GM12878 (cell line): ENCODE measurements around the gene ATP5F1D. TPM values are rescaled to one million over a fixed set of nuclear protein-coding genes. Genes with fewer than 3 reads are reported as not detected.

ENCODE experiments used
- ATAC-seq: fragments of 200-7000 bp; cut with Tn5 transposase; 3 replicates; pipeline ENCODE4 v1.9.1; 2020; ENCODE audit warnings: mild to moderate bottlenecking, moderate library complexity
- BruUV-seq: library from RNA; stranded (reverse); fragments of 400-500 nt; replicated peaks from 2 replicates; lab custom pipeline; 2021; lab: Mats Ljungman, UMichigan
- CTCF ChIA-PET: fragments of 300-600 bp; sonication (Branson Sonifier 250); formaldehyde crosslinking; extraction: SDS; loops from one replicate; lab custom pipeline; 2021; ENCODE audit warnings: inconsistent platforms; lab: Yijun Ruan, JAX
- POLR2A ChIA-PET: fragments of 350-600 bp; formaldehyde crosslinking; extraction: SDS; loops from one replicate; lab custom pipeline; 2021; ENCODE audit warnings: inconsistent platforms; lab: Charles Lee
- RAD21 ChIA-PET: fragments of 300-600 bp; sonication (Branson Sonifier 250); formaldehyde crosslinking; loops from one replicate; lab custom pipeline; 2023; ENCODE audit warnings: antibody characterized with exemption; ENCODE audit not compliant: unreplicated experiment; lab: Charles Lee
- SMC1A ChIA-PET: fragments of 300-600 bp; sonication (Branson Sonifier 250); formaldehyde crosslinking; loops from one replicate; lab custom pipeline; 2023; ENCODE audit not compliant: unreplicated experiment, uncharacterized antibody; lab: Charles Lee
- DNase-seq: peaks from one replicate; pipeline ENCODE4 v3.0.0-alpha.2; 2011; ENCODE audit warnings: low read depth, low spot score
- FAIRE-seq: peaks from 3 replicates; lab custom pipeline; 2011; peaks lifted over from hg19 to GRCh38; lab: Jason Lieb, UNC
- H2AFZ ChIP-seq: 2 replicates; pipeline ENCODE4 v1.6.0; 2011; ENCODE audit warnings: low read depth, low read length, control low read depth; ENCODE audit not compliant: control insufficient read depth
- H3K27ac ChIP-seq: 2 replicates; pipeline ENCODE4 v1.5.1; 2011; ENCODE audit warnings: control low read depth; ENCODE audit not compliant: control insufficient read depth, insufficient read depth
- H3K27me3 ChIP-seq, 2 experiments: replicated peaks in 1 of 2; 2 replicates each; pipeline versions ENCODE4 v1.6.0 to v1.6.1; 2011; ENCODE audit warnings: low read length in 1 of 2; ENCODE audit not compliant: control insufficient read depth in 2 of 2, insufficient read depth in 2 of 2
- H3K36me3 ChIP-seq, 2 experiments: 2 replicates each; pipeline ENCODE4 v1.5.1; 2011; ENCODE audit warnings: low read length in 1 of 2; ENCODE audit not compliant: control insufficient read depth in 2 of 2, insufficient read depth in 2 of 2
- H3K4me1 ChIP-seq: 2 replicates; pipeline ENCODE4 v1.6.1; 2011; ENCODE audit warnings: mild to moderate bottlenecking, low read length, moderate library complexity, mixed read lengths; ENCODE audit not compliant: control insufficient read depth, insufficient read depth
- H3K4me2 ChIP-seq: 2 replicates; pipeline ENCODE4 v1.6.0; 2011; ENCODE audit warnings: control low read depth; ENCODE audit not compliant: control insufficient read depth, insufficient read depth
- H3K4me3 ChIP-seq: fragments of 200-600 bp; sonication (generic); 2 replicates; pipeline ENCODE4 v1.5.1; 2016
- H3K79me2 ChIP-seq: 2 replicates; pipeline ENCODE4 v1.6.0; 2011; ENCODE audit warnings: low read length; ENCODE audit not compliant: control insufficient read depth, insufficient read depth
- H3K9ac ChIP-seq: 2 replicates; pipeline ENCODE4 v1.8.0; 2011; ENCODE audit warnings: low read length, control low read depth, mixed read lengths; ENCODE audit not compliant: control insufficient read depth, insufficient read depth
- H3K9me3 ChIP-seq: replicated peaks from 3 replicates; pipeline ENCODE4 v1.5.1; 2011; ENCODE audit warnings: mild to moderate bottlenecking, low read length; ENCODE audit not compliant: control insufficient read depth, insufficient read depth
- H4K20me1 ChIP-seq: 2 replicates; pipeline ENCODE4 v1.6.0; 2011; ENCODE audit not compliant: control insufficient read depth, insufficient read depth
- BCL11A ChIP-seq: IDR thresholded peaks from 2 replicates; pipeline ENCODE4 v1.6.1; 2011; ENCODE audit warnings: low read depth, low read length
- CREM ChIP-seq: IDR thresholded peaks from 2 replicates; pipeline ENCODE4 v1.6.1; 2014; ENCODE audit warnings: antibody characterized with exemption, low read depth
- IKZF1 ChIP-seq: fragments of 450-650 bp; conservative IDR thresholded peaks from 2 replicates; pipeline ENCODE4 v1.6.1; 2017; ENCODE audit warnings: antibody characterized with exemption, mild to moderate bottlenecking
- KDM1A ChIP-seq: fragments of 200-600 bp; sonication (generic); IDR thresholded peaks from 2 replicates; pipeline ENCODE4 v1.6.1; 2016; ENCODE audit warnings: borderline replicate concordance
- MXI1 ChIP-seq: fragments of 150-350 bp; IDR thresholded peaks from 2 replicates; pipeline ENCODE4 v1.6.1; 2011; ENCODE audit warnings: low read depth, mild to moderate bottlenecking, inconsistent platforms, low read length, improper control_type of control experiment
- NFXL1 ChIP-seq: fragments of 450-650 bp; IDR thresholded peaks from 2 replicates; pipeline ENCODE4 v1.6.1; 2017; ENCODE audit warnings: antibody characterized with exemption, mild to moderate bottlenecking, borderline replicate concordance
- POU2F2 ChIP-seq: IDR thresholded peaks from 3 replicates; pipeline ENCODE4 v1.6.1; 2011; ENCODE audit warnings: low read depth, mild to moderate bottlenecking, low read length, borderline replicate concordance
- USF1 ChIP-seq: IDR thresholded peaks from 2 replicates; pipeline ENCODE4 v1.6.1; 2011; ENCODE audit warnings: borderline replicate concordance, low read depth, mild to moderate bottlenecking, moderate library complexity, mixed read lengths, low read length; ENCODE audit not compliant: insufficient read depth; ENCODE audit errors: extremely low read length
- WGBS: methylation state at CpG from one replicate; pipeline ENCODE4 v1.1.6; 2016; ENCODE audit warnings: low lambda C conversion rate; ENCODE audit not compliant: insufficient replicate concordance, insufficient coverage; ENCODE audit errors: missing lambda C conversion rate; 5-methylcytosine and 5-hydroxymethylcytosine counted together
- in situ Hi-C: fragments of 300-500 bp; cut with MboI; formaldehyde crosslinking; loops from 9 replicates; pipeline ENCODE4 v1.14.3; 2018; ENCODE audit warnings: mixed read lengths
- intact Hi-C: fragments of 100-400 bp; cut with micrococcal nuclease; formaldehyde crosslinking; loops from one replicate; pipeline ENCODE4 v1.14.2; 2022; ENCODE audit not compliant: unreplicated experiment
- polyA plus RNA-seq, 11 experiments: library from polyadenylated mRNA; depleted of rRNA in 4 of 11; unstranded in 6 of 11; stranded (reverse) in 5 of 11; fragments of >200 nt; fragmentation: Nextera tagmentation in 4 of 11; fragmentation: Illumina TruSeq in 1 of 11; extraction: Ambion mirVana in 4 of 11; extraction: Trizol in 1 of 11; gene quantifications; 1 replicate in 1 of 11; 2 replicates in 10 of 11; pipeline versions ENCODE4 v1.2.1 to v1.2.3, GENCODE V29; 2011 to 2016; ENCODE audit warnings: inconsistent platforms in 2 of 11, missing spikeins in 2 of 11, low read depth in 1 of 11
- total RNA-seq, 4 experiments: library from RNA; depleted of rRNA in 3 of 4; stranded (reverse); fragments of >200 nt in 3 of 4; fragmentation: Illumina TruSeq in 1 of 4; extraction: Trizol in 1 of 4; gene quantifications; 2 replicates each; pipeline versions ENCODE4 v1.2.1 to v1.2.3, GENCODE V29; 2013 to 2021

ATP5F1D gene
- total and polyA plus RNA-seq, 10 of the 15 experiments (the other 5 are each of a cell fraction or from before 2014, with no cell fraction given): 7.2 to 357 (median 49.5) TPM

GRCh38 chr19:1281569-1282287 is 40.2 kb downstream of the ATP5F1D start:
- Histone ChIP-seq H3K4me2 (no peak overlapping the region), H2AFZ (no peak overlapping the region)
- TF ChIP-seq NFXL1: 0 out of 2 replicates have a peak, but pooled peaks have one; percentile 46
- TF ChIP-seq MXI1: no peak
- no peak for TF ChIP-seq POU2F2
- TF ChIP-seq, all 136 proteins: peak for 1
- in situ Hi-C loops: no loop called here
- 66% methylated on average over 14 of the region's 15 CpGs for WGBS
- peaks cover 5% of the 10 kb centered on the region for H3K79me2 ChIP-seq
- no peak for FAIRE-seq
- H3K4me1 ChIP-seq: peaks cover 5% of the 10 kb centered on the region
- intact Hi-C loops: no loop called here
- ATAC-seq: no peak
- DNase-seq: no peak
- peaks cover 4 to 6% of the 10 kb centered on the region in 2 experiments; a peak in 3 of 4 replicates for H3K27me3 ChIP-seq
- no peak overlapping the region for H3K27ac ChIP-seq
- CTCF ChIA-PET: no interaction called here
- RAD21 ChIA-PET: no interaction called here
- no peak overlapping the region for H3K4me3 ChIP-seq
- no peaks in the 10 kb centered on the region; the same call in 1 of the 2 replicates for H4K20me1 ChIP-seq
- no peaks in the 10 kb centered on the region for H3K9me3 ChIP-seq
- SMC1A ChIA-PET: no interaction called here
- peaks cover 7 to 18% of the 10 kb centered on the region in 2 experiments for H3K36me3 ChIP-seq
- POLR2A ChIA-PET: no interaction called here
- no TSS peak for BruUV-seq
- H3K9ac ChIP-seq: no peak overlapping the region

GRCh38 chr19:1282588-1283206 is 41.1 kb downstream of the ATP5F1D start:
- CTCF ChIA-PET: no interaction called here
- Histone ChIP-seq H3K27me3 (peaks cover 7 to 8% of the 10 kb centered on the region in 2 experiments; a peak in 3 of 4 replicates), H3K4me3 (no peak overlapping the region), H3K4me2 (no peak overlapping the region), H2AFZ (no peak overlapping the region), H3K36me3 (peaks cover 7 to 14% of the 10 kb centered on the region in 2 experiments), H3K9ac (no peak overlapping the region)
- WGBS: 82% methylated on average over 18 of the region's 18 CpGs
- no peak for FAIRE-seq
- TF ChIP-seq KDM1A (no peak), CREM (no peak), IKZF1 (no peak), NFXL1 (0 out of 2 replicates have a peak, but pooled peaks have one; percentile 63), USF1 (no peak), BCL11A (no peak)
- TF ChIP-seq, all 136 proteins: peak for 1
- DNase-seq (no peak), ATAC-seq (no peak)
- ChIA-PET POLR2A (no interaction called here), SMC1A (no interaction called here), RAD21 (no interaction called here)
- H4K20me1 ChIP-seq: no peaks in the 10 kb centered on the region; the same call in 1 of the 2 replicates
- in situ Hi-C loops: no loop called here
- H3K79me2 ChIP-seq: no peaks in the 10 kb centered on the region
- no peak overlapping the region for H3K27ac ChIP-seq
- BruUV-seq: no TSS peak
- no peaks in the 10 kb centered on the region for H3K4me1 ChIP-seq
- H3K9me3 ChIP-seq: no peaks in the 10 kb centered on the region
- intact Hi-C loops: no loop called here
